HepG2 (cell line): ENCODE results near the gene IQCB1. TPM values are rescaled to one million over a fixed set of nuclear protein-coding genes. Genes with fewer than 3 reads are reported as not detected.

Experiments used
- ATAC-seq: fragments of 200-7000 bp; cut with Tn5 transposase; 3 replicates; pipeline ENCODE4 v1.9.1; 2020; ENCODE audit warnings: mild to moderate bottlenecking, moderate library complexity
- BruUV-seq: library from RNA; stranded (reverse); fragments of 400-500 nt; replicated peaks from 2 replicates; lab custom pipeline; 2021; lab: Mats Ljungman, UMichigan
- CTCF ChIA-PET: fragments of 300-600 bp; formaldehyde crosslinking; extraction: SDS; loops from one replicate; lab custom pipeline; 2021; ENCODE audit warnings: low total read pairs, inconsistent platforms, low intra/inter-chr PET ratio; lab: Yijun Ruan, JAX
- POLR2A ChIA-PET: fragments of 350-600 bp; sonication (Branson Sonifier 250); formaldehyde crosslinking; loops from one replicate; lab custom pipeline; 2020; ENCODE audit warnings: antibody characterized with exemption, inconsistent platforms; lab: Yijun Ruan, JAX
- DNase-seq: peaks from one replicate; pipeline ENCODE4 v3.0.0-alpha.2; 2015; ENCODE audit warnings: low spot score
- FAIRE-seq: peaks from 3 replicates; lab custom pipeline; 2011; peaks lifted over from hg19 to GRCh38; lab: Jason Lieb, UNC
- H2AFZ ChIP-seq: one replicate; pipeline ENCODE4 v1.6.1; 2011; ENCODE audit warnings: low read length, inconsistent platforms
- H3K27ac ChIP-seq: fragments of 300-600 bp; 3 replicates; pipeline ENCODE4 v1.8.0; 2011; ENCODE audit warnings: mixed run types, mild to moderate bottlenecking, mixed read lengths, low read length, inconsistent platforms; ENCODE audit not compliant: insufficient read depth; ENCODE audit errors: extremely low read length
- H3K27me3 ChIP-seq, 2 experiments: fragments of 200-600 bp in 1 of 2; 2 replicates in 1 of 2; 3 replicates in 1 of 2; pipeline versions ENCODE4 v1.6.0 to v1.8.0; 2011; ENCODE audit warnings: low read length in 2 of 2, mild to moderate bottlenecking in 2 of 2, moderate library complexity in 2 of 2, inconsistent platforms in 1 of 2; ENCODE audit not compliant: insufficient read depth in 2 of 2, control insufficient read depth in 1 of 2
- H3K36me3 ChIP-seq, 2 experiments: fragments of 200-600 bp in 1 of 2; replicated peaks in 1 of 2; 2 replicates in 1 of 2; 3 replicates in 1 of 2; pipeline versions ENCODE4 v1.5.1 to v1.8.0; 2011; ENCODE audit warnings: low read length in 2 of 2, inconsistent platforms in 1 of 2; ENCODE audit not compliant: insufficient read depth in 2 of 2, control insufficient read depth in 1 of 2
- H3K4me1 ChIP-seq: 2 replicates; pipeline ENCODE4 v1.5.1; 2012; ENCODE audit warnings: low read length, inconsistent platforms; ENCODE audit not compliant: insufficient read depth
- H3K4me2 ChIP-seq: 2 replicates; pipeline ENCODE4 v1.6.0; 2011; ENCODE audit warnings: low read depth, low read length, inconsistent platforms
- H3K4me3 ChIP-seq, 3 experiments: fragments of 200-600 bp in 1 of 3; sonication (generic), shearing (Covaris generic) in 1 of 3; replicated peaks in 1 of 3; 2 replicates each; pipeline ENCODE4 v1.5.1; 2011 to 2016; ENCODE audit warnings: low read length in 3 of 3, inconsistent platforms in 2 of 3, low read depth in 2 of 3, mild to moderate bottlenecking in 2 of 3, control low read depth in 1 of 3, mixed read lengths in 1 of 3; ENCODE audit not compliant: insufficient read depth in 1 of 3
- H3K79me2 ChIP-seq: one replicate; pipeline ENCODE4 v1.6.1; 2011; ENCODE audit warnings: low read length, inconsistent platforms; ENCODE audit not compliant: insufficient read depth
- H3K9ac ChIP-seq: 2 replicates; pipeline ENCODE4 v1.6.0; 2011; ENCODE audit warnings: mild to moderate bottlenecking, low read depth, low read length, inconsistent platforms; ENCODE audit not compliant: insufficient read depth
- H3K9me3 ChIP-seq: 2 replicates; pipeline ENCODE4 v1.5.1; 2012; ENCODE audit warnings: mild to moderate bottlenecking, low read length
- H4K20me1 ChIP-seq: 2 replicates; pipeline ENCODE4 v1.6.0; 2011; ENCODE audit warnings: inconsistent platforms, mild to moderate bottlenecking, low read length, moderate library complexity; ENCODE audit not compliant: insufficient read depth
- JUNB ChIP-seq: sonication (generic); formaldehyde crosslinking; IDR thresholded peaks from 2 replicates; pipeline ENCODE4 v1.8.0; 2022; ENCODE audit warnings: missing genetic modification reagents, mild to moderate bottlenecking, borderline replicate concordance
- MBNL3 ChIP-seq: fragments of 250-450 bp; sonication (Bioruptor Pico); conservative IDR thresholded peaks from 2 replicates; pipeline ENCODE4 v1.8.0; 2022; ENCODE audit warnings: mild to moderate bottlenecking, inconsistent platforms
- NFKBIZ ChIP-seq: IDR thresholded peaks from 2 replicates; pipeline ENCODE4 v1.6.1; 2018; ENCODE audit warnings: missing genetic modification reagents, missing compliant biosample characterization
- NFYC ChIP-seq: IDR thresholded peaks from 2 replicates; pipeline ENCODE4 v1.6.1; 2016; ENCODE audit warnings: missing genetic modification reagents, missing compliant biosample characterization
- NKX3-1 ChIP-seq: sonication (generic); formaldehyde crosslinking; IDR thresholded peaks from 2 replicates; pipeline ENCODE4 v1.5.0; 2020; ENCODE audit warnings: missing genetic modification reagents
- RCOR2 ChIP-seq: IDR thresholded peaks from 2 replicates; pipeline ENCODE4 v1.6.1; 2016; ENCODE audit warnings: missing biosample characterization, missing genetic modification reagents
- TEF ChIP-seq: sonication (generic); formaldehyde crosslinking; IDR thresholded peaks from 2 replicates; pipeline ENCODE4 v1.5.0; 2020; ENCODE audit warnings: missing genetic modification reagents
- ZNF260 ChIP-seq: sonication (generic); formaldehyde crosslinking; IDR thresholded peaks from 2 replicates; pipeline ENCODE4 v1.4.0; 2020; ENCODE audit warnings: missing genetic modification reagents, low read depth, mild to moderate bottlenecking, borderline replicate concordance
- ZNF83 ChIP-seq: sonication (generic); formaldehyde crosslinking; IDR thresholded peaks from 2 replicates; pipeline ENCODE4 v1.4.0; 2020; ENCODE audit warnings: missing genetic modification reagents, mild to moderate bottlenecking, borderline replicate concordance
- WGBS: methylation state at CpG from one replicate; pipeline ENCODE4 v1.1.6; 2017; ENCODE audit warnings: low lambda C conversion rate; 5-methylcytosine and 5-hydroxymethylcytosine counted together
- in situ Hi-C: cut with HindIII; loops from 2 replicates; pipeline ENCODE4 v1.10.0; 2017; ENCODE audit warnings: low pct_unique_long_range_greater_than_20kb; ENCODE audit not compliant: extremely low pct_ligation_motif_present
- intact Hi-C: fragments of 100-400 bp; cut with micrococcal nuclease; formaldehyde crosslinking; loops from one replicate; pipeline ENCODE4 v1.10.0; 2022; ENCODE audit not compliant: unreplicated experiment
- polyA plus RNA-seq, 8 experiments: library from polyadenylated mRNA; depleted of rRNA in 3 of 8; stranded (reverse) in 7 of 8; unstranded in 1 of 8; fragments of >200 nt; fragmentation: Illumina TruSeq in 4 of 8; extraction: Trizol in 4 of 8; gene quantifications; 2 replicates each; pipeline versions ENCODE4 v1.2.1 to v1.2.3, GENCODE V29; 2011 to 2016; ENCODE audit warnings: low read depth in 4 of 8, missing spikeins in 1 of 8, mixed read lengths in 1 of 8; ENCODE audit not compliant: insufficient read depth in 1 of 8
- total RNA-seq, 5 experiments: library from RNA; depleted of rRNA; stranded (reverse); fragments of >200 nt; fragmentation: Illumina TruSeq; extraction: Trizol; gene quantifications; 2 replicates each; pipeline ENCODE4 v1.2.3, GENCODE V29; 2016; ENCODE audit warnings: low read depth in 1 of 5
- TF ChIP-seq, protein P1 (sequence below): sonication (generic); formaldehyde crosslinking; IDR thresholded peaks from one replicate; pipeline ENCODE4 v1.5.1; 2020; ENCODE audit warnings: mild to moderate bottlenecking, missing genetic modification reagents; ENCODE audit errors: not compliant biosample characterization

IQCB1 gene
- total and polyA plus RNA-seq, 2 of the 13 experiments (the other 11 are each of a cell fraction or from before 2014, with no cell fraction given), result 18.0 to 41.4 TPM

GRCh38 chr3:121757087-121757811 lies 77.6 kb downstream of the IQCB1 start:
- CTCF ChIA-PET, result no interaction called here
- TF ChIP-seq NFKBIZ (CRISPR knock-in tag) (no peak), NFYC (CRISPR knock-in tag) (no peak), ZNF83 (CRISPR knock-in tag) (no peak), NKX3-1 (CRISPR knock-in tag) (no peak), ZNF260 (no peak), JUNB (CRISPR knock-in tag) (no peak), MBNL3 (CRISPR knock-in tag) (no peak), TEF (CRISPR knock-in tag) (no peak), RCOR2 (CRISPR knock-in tag) (no peak)
- TF ChIP-seq, protein P1, sequence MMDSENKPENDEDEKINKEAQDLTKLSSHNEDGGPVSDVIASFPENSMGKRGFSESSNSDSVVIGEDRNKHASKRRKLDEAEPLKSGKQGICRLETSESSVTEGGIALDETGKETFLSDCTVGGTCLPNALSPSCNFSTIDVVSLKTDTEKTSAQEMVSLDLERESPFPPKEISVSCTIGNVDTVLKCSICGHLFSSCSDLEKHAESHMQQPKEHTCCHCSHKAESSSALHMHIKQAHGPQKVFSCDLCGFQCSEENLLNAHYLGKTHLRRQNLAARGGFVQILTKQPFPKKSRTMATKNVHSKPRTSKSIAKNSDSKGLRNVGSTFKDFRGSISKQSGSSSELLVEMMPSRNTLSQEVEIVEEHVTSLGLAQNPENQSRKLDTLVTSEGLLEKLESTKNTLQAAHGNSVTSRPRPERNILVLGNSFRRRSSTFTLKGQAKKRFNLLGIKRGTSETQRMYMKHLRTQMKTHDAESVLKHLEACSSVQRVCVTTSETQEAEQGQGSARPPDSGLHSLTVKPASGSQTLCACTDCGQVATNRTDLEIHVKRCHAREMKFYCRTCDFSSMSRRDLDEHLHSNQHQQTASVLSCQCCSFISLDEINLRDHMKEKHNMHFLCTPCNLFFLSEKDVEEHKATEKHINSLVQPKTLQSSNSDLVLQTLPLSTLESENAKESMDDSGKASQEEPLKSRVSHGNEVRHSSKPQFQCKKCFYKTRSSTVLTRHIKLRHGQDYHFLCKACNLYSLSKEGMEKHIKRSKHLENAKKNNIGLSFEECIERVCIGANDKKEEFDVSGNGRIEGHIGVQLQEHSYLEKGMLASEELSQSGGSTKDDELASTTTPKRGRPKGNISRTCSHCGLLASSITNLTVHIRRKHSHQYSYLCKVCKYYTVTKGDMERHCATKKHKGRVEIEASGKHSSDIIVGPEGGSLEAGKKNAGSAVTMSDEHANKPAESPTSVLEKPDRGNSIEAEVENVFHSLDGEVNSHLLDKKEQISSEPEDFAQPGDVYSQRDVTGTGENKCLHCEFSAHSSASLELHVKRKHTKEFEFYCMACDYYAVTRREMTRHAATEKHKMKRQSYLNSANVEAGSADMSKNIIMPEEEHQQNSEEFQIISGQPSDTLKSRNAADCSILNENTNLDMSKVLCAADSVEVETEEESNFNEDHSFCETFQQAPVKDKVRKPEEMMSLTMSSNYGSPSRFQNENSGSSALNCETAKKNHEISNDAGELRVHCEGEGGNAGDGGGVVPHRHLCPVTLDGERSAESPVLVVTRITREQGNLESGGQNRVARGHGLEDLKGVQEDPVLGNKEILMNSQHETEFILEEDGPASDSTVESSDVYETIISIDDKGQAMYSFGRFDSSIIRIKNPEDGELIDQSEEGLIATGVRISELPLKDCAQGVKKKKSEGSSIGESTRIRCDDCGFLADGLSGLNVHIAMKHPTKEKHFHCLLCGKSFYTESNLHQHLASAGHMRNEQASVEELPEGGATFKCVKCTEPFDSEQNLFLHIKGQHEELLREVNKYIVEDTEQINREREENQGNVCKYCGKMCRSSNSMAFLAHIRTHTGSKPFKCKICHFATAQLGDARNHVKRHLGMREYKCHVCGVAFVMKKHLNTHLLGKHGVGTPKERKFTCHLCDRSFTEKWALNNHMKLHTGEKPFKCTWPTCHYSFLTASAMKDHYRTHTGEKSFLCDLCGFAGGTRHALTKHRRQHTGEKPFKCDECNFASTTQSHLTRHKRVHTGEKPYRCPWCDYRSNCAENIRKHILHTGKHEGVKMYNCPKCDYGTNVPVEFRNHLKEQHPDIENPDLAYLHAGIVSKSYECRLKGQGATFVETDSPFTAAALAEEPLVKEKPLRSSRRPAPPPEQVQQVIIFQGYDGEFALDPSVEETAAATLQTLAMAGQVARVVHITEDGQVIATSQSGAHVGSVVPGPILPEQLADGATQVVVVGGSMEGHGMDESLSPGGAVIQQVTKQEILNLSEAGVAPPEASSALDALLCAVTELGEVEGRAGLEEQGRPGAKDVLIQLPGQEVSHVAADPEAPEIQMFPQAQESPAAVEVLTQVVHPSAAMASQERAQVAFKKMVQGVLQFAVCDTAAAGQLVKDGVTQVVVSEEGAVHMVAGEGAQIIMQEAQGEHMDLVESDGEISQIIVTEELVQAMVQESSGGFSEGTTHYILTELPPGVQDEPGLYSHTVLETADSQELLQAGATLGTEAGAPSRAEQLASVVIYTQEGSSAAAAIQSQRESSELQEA (CRISPR knock-in tag), result no peak
- TF ChIP-seq, all 625 proteins: peak for 0
- no peaks in the 10 kb centered on the region for H4K20me1 ChIP-seq
- FAIRE-seq (no peak), DNase-seq (no peak), ATAC-seq (no peak)
- H3K27ac ChIP-seq, result no peak overlapping the region
- no TSS peak for BruUV-seq
- H3K9me3 ChIP-seq, result no peaks in the 10 kb centered on the region
- no peaks in the 10 kb centered on the region for H3K27me3 ChIP-seq
- no peak overlapping the region for H2AFZ ChIP-seq
- peaks cover 15% of the 10 kb centered on the region for H3K4me1 ChIP-seq
- 64% methylated on average over 4 of the region's 4 CpGs for WGBS
- no peak overlapping the region for H3K9ac ChIP-seq
- no peak overlapping the region for H3K4me2 ChIP-seq
- in situ Hi-C loops (no loop called here), intact Hi-C loops (no loop called here)
- no peaks in the 10 kb centered on the region for H3K79me2 ChIP-seq
- POLR2A ChIA-PET, result no interaction called here
- H3K36me3 ChIP-seq, result no peaks in the 10 kb centered on the region
- H3K4me3 ChIP-seq, result no peak overlapping the region
